ENCODE data around the gene E2F6.

E2F6 gene

GRCh38 chr2:11492720-11493119 lies 26.8 kb upstream of the E2F6 start:
- no peak for DNase-seq (ENCODE audit: low spot score)

- no peak for DNase-seq (ENCODE audit: low spot score)
Observed at GRCh38 chr2:11492244-11492643, 26.3 kb upstream of the E2F6 start.

- no peak for DNase-seq (ENCODE audit: low spot score)
Observed at GRCh38 chr2:11491348-11491933, 25.5 kb upstream of the E2F6 start.

GRCh38 chr2:11490194-11490593 lies 24.2 kb upstream of the E2F6 start:
- DNase-seq (ENCODE audit: low spot score) = no peak

GRCh38 chr2:11488809-11489208 lies 22.8 kb upstream of the E2F6 start:
- DNase-seq (ENCODE audit: low spot score) = no peak

GRCh38 chr2:11483806-11484617 lies 18.1 kb upstream of the E2F6 start:
- DNase-seq (ENCODE audit: low spot score) = no peak

GRCh38 chr2:11482473-11483035 lies 16.6 kb upstream of the E2F6 start:
- peak; percentile 40 for DNase-seq (ENCODE audit: low spot score)

GRCh38 chr2:11481789-11482472 lies 16.0 kb upstream of the E2F6 start:
- DNase-seq (ENCODE audit: low spot score) = no peak

- no peak for DNase-seq (ENCODE audit: low spot score)
Observed at GRCh38 chr2:11481426-11481788, 15.4 kb upstream of the E2F6 start.

GRCh38 chr2:11480859-11481258 lies 14.9 kb upstream of the E2F6 start:
- DNase-seq (ENCODE audit: low spot score) = no peak

GRCh38 chr2:11480406-11480805 lies 14.4 kb upstream of the E2F6 start:
- DNase-seq (ENCODE audit: low spot score) = no peak

- no peak for DNase-seq (ENCODE audit: low spot score)
Observed at GRCh38 chr2:11478899-11479605, 13.1 kb upstream of the E2F6 start.

- DNase-seq (ENCODE audit: low spot score) = peak; percentile 69
Observed at GRCh38 chr2:11477994-11478393, 12.0 kb upstream of the E2F6 start.

- no peak for DNase-seq (ENCODE audit: low spot score)
Observed at GRCh38 chr2:11473659-11474433, 7.9 kb upstream of the E2F6 start.

- no peak for DNase-seq (ENCODE audit: low spot score)
Observed at GRCh38 chr2:11467749-11468148, 1.8 kb upstream of the E2F6 start.

- no peak for DNase-seq (ENCODE audit: low spot score)
Observed at GRCh38 chr2:11467129-11467649, 1.2 kb upstream of the E2F6 start.

GRCh38 chr2:11466307-11467128 lies 557 bp upstream of the E2F6 start:
- no peak for DNase-seq (ENCODE audit: low spot score)

- DNase-seq (ENCODE audit: low spot score) = no peak
Observed at GRCh38 chr2:11465110-11465484, 864 bp downstream of the E2F6 start.

- DNase-seq (ENCODE audit: low spot score) = no peak
Observed at GRCh38 chr2:11459816-11460215, 6.1 kb downstream of the E2F6 start.

GRCh38 chr2:11458753-11459152 lies 7.2 kb downstream of the E2F6 start:
- DNase-seq (ENCODE audit: low spot score) = no peak

Measured in AG20443 (cell line).